Measurements from ENCODE around the gene RPS23. TPM values are rescaled to one million over a fixed set of nuclear protein-coding genes. Genes with fewer than 3 reads are reported as not detected.

Gene RPS23
- total and polyA plus RNA-seq, 8 donors = 1,279 to 4,002 (median 3,342) TPM

GRCh38 chr5:82265047-82265446 lies 13.1 kb downstream of the RPS23 start:
- DNase-seq = no peak
- TF ChIP-seq CTCF (IDR thresholded peaks at IDR 0.05) = no peak

GRCh38 chr5:82259172-82259800 lies 18.9 kb downstream of the RPS23 start:
- no peaks in the 10 kb centered on the region for H3K36me3 ChIP-seq
- ATAC-seq = peak; percentile 41
- DNase-seq = peak in 2 of 4 donors; percentile 14 to 37
- intact Hi-C loops (cut with DNase I) = no loop called here
- TF ChIP-seq CTCF (IDR thresholded peaks at IDR 0.05) = no peak
- no peaks in the 10 kb centered on the region for H3K9me3 ChIP-seq
- H3K4me1 ChIP-seq = no peaks in the 10 kb centered on the region
- no peaks in the 10 kb centered on the region for H3K27me3 ChIP-seq
- H3K27ac ChIP-seq = no peak overlapping the region
- H3K4me3 ChIP-seq = no peak overlapping the region

More at GRCh38 chr5:82265047-82265446, 13.1 kb downstream of the RPS23 start:
- Histone ChIP-seq H3K27ac (no peak overlapping the region), H3K36me3 (peaks cover 0 to 2% of the 10 kb centered on the region in 2 donors), H3K27me3 (no peaks in the 10 kb centered on the region), H3K4me1 (no peaks in the 10 kb centered on the region), H3K4me3 (no peak overlapping the region), H3K9me3 (peaks cover 0 to 20% of the 10 kb centered on the region in 2 donors)
- no peak for ATAC-seq
- intact Hi-C loops (cut with DNase I) = no loop called here

GRCh38 chr5:82257729-82258128 lies 20.4 kb downstream of the RPS23 start:
- Histone ChIP-seq H3K4me1 (no peaks in the 10 kb centered on the region), H3K9me3 (no peaks in the 10 kb centered on the region), H3K27me3 (no peaks in the 10 kb centered on the region), H3K36me3 (no peaks in the 10 kb centered on the region), H3K4me3 (no peak overlapping the region), H3K27ac (no peak overlapping the region)
- intact Hi-C loops (cut with DNase I) = no loop called here
- DNase-seq (no peak), ATAC-seq (no peak)
- no peak for TF ChIP-seq CTCF (IDR thresholded peaks at IDR 0.05)

GRCh38 chr5:82257247-82257646 lies 20.9 kb downstream of the RPS23 start:
- Histone ChIP-seq H3K27ac (no peak overlapping the region), H3K4me1 (no peaks in the 10 kb centered on the region), H3K27me3 (no peaks in the 10 kb centered on the region), H3K4me3 (no peak overlapping the region), H3K9me3 (no peaks in the 10 kb centered on the region), H3K36me3 (no peaks in the 10 kb centered on the region)
- no peak for ATAC-seq
- no peak for DNase-seq
- intact Hi-C loops (cut with DNase I) = no loop called here
- TF ChIP-seq CTCF (IDR thresholded peaks at IDR 0.05) = no peak

GRCh38 chr5:82255844-82256243 lies 22.3 kb downstream of the RPS23 start:
- Histone ChIP-seq H3K27me3 (no peaks in the 10 kb centered on the region), H3K4me1 (no peaks in the 10 kb centered on the region), H3K27ac (no peak overlapping the region), H3K4me3 (no peak overlapping the region), H3K9me3 (no peaks in the 10 kb centered on the region), H3K36me3 (no peaks in the 10 kb centered on the region)
- ATAC-seq (no peak), DNase-seq (no peak)
- no peak for TF ChIP-seq CTCF (IDR thresholded peaks at IDR 0.05)
- intact Hi-C loops (cut with DNase I) = no loop called here
